HepG2 (cell line): Measurements from ENCODE around the gene KLF13. TPM values are rescaled to one million over a fixed set of nuclear protein-coding genes. Genes with fewer than 3 reads are reported as not detected.
A peak's percentile ranks its signal among the peaks of the same experiment; 100 is the strongest.

Experiments used
- AHDC1 ChIP-seq: sonication (generic); formaldehyde crosslinking; IDR thresholded peaks from 2 replicates; pipeline ENCODE4 v1.5.1; 2020; ENCODE audit warnings: mild to moderate bottlenecking, missing genetic modification reagents, borderline replicate concordance
- DRAP1 ChIP-seq: IDR thresholded peaks from 2 replicates; pipeline ENCODE4 v1.6.1; 2016; ENCODE audit warnings: missing genetic modification reagents, missing compliant biosample characterization
- FOXO4 ChIP-seq: sonication (generic); formaldehyde crosslinking; conservative IDR thresholded peaks from 2 replicates; pipeline ENCODE4 v1.8.1; 2023; ENCODE audit warnings: missing genetic modification reagents
- HDAC1 ChIP-seq: sonication (generic); formaldehyde crosslinking; IDR thresholded peaks from 2 replicates; pipeline ENCODE4 v1.5.1; 2020; ENCODE audit warnings: mild to moderate bottlenecking, missing genetic modification reagents
- KAT7 ChIP-seq: IDR thresholded peaks from 2 replicates; pipeline ENCODE4 v1.6.1; 2018; ENCODE audit warnings: borderline replicate concordance, missing compliant biosample characterization
- MATR3 ChIP-seq: sonication (generic); formaldehyde crosslinking; IDR thresholded peaks from 2 replicates; pipeline ENCODE4 v1.4.0; 2020; ENCODE audit warnings: missing genetic modification reagents
- TFAP4 ChIP-seq: sonication (generic); IDR thresholded peaks from 2 replicates; pipeline ENCODE4 v1.6.1; 2016; ENCODE audit warnings: low read depth, borderline replicate concordance
- ZBTB14 ChIP-seq: sonication (generic); formaldehyde crosslinking; IDR thresholded peaks from 2 replicates; pipeline ENCODE4 v1.4.0; 2020; ENCODE audit warnings: missing genetic modification reagents
- ZNF24 ChIP-seq: fragments of 450-650 bp; IDR thresholded peaks from 2 replicates; pipeline ENCODE4 v1.6.1; 2017; ENCODE audit warnings: antibody characterized with exemption, mild to moderate bottlenecking
- ZNF326 ChIP-seq: sonication (generic); formaldehyde crosslinking; IDR thresholded peaks from 2 replicates; pipeline ENCODE4 v1.4.0; 2020; ENCODE audit warnings: missing genetic modification reagents, borderline replicate concordance
- ZNF446 ChIP-seq: sonication (generic); formaldehyde crosslinking; IDR thresholded peaks from 2 replicates; pipeline ENCODE4 v1.5.0; 2020; ENCODE audit warnings: mild to moderate bottlenecking, missing genetic modification reagents
- ZNF530 ChIP-seq: sonication (generic); formaldehyde crosslinking; IDR thresholded peaks from 2 replicates; pipeline ENCODE4 v1.5.0; 2020; ENCODE audit warnings: low read depth, mild to moderate bottlenecking, missing genetic modification reagents
- ZNF563 ChIP-seq: sonication (generic); formaldehyde crosslinking; IDR thresholded peaks from 2 replicates; pipeline ENCODE4 v1.8.0; 2022; ENCODE audit warnings: mild to moderate bottlenecking, moderate library complexity, missing genetic modification reagents
- ZNF644 ChIP-seq: IDR thresholded peaks from 2 replicates; pipeline ENCODE4 v1.6.1; 2016; ENCODE audit warnings: low read depth
- ZNF724P ChIP-seq: sonication (generic); formaldehyde crosslinking; IDR thresholded peaks from 2 replicates; pipeline ENCODE4 v1.8.0; 2022; ENCODE audit warnings: missing genetic modification reagents, borderline replicate concordance
- ZNF781 ChIP-seq: sonication (generic); formaldehyde crosslinking; IDR thresholded peaks from 2 replicates; pipeline ENCODE4 v1.5.1; 2020; ENCODE audit warnings: borderline replicate concordance, mild to moderate bottlenecking, missing genetic modification reagents; ENCODE audit errors: not compliant biosample characterization
- ZNF792 ChIP-seq: IDR thresholded peaks from 2 replicates; pipeline ENCODE4 v1.6.1; 2016
- ZUFSP ChIP-seq: sonication (generic); formaldehyde crosslinking; IDR thresholded peaks from 2 replicates; pipeline ENCODE4 v1.9.0; 2021; ENCODE audit warnings: missing genetic modification reagents, mild to moderate bottlenecking, borderline replicate concordance
- polyA plus RNA-seq, 8 experiments: library from polyadenylated mRNA; depleted of rRNA in 3 of 8; stranded (reverse) in 7 of 8; unstranded in 1 of 8; fragments of >200 nt; fragmentation: Illumina TruSeq in 4 of 8; extraction: Trizol in 4 of 8; gene quantifications; 2 replicates each; pipeline versions ENCODE4 v1.2.1 to v1.2.3, GENCODE V29; 2011 to 2016; ENCODE audit warnings: low read depth in 4 of 8, missing spikeins in 1 of 8, mixed read lengths in 1 of 8; ENCODE audit not compliant: insufficient read depth in 1 of 8
- total RNA-seq, 5 experiments: library from RNA; depleted of rRNA; stranded (reverse); fragments of >200 nt; fragmentation: Illumina TruSeq; extraction: Trizol; gene quantifications; 2 replicates each; pipeline ENCODE4 v1.2.3, GENCODE V29; 2016; ENCODE audit warnings: low read depth in 1 of 5

KLF13 gene
- total and polyA plus RNA-seq, 2 of the 13 experiments (the other 11 are each of a cell fraction or from before 2014, with no cell fraction given): 16.8 to 25.1 TPM

- no peak for TF ChIP-seq ZNF446 (CRISPR knock-in tag)
- no peak for TF ChIP-seq ZNF724P (CRISPR knock-in tag)
- TF ChIP-seq ZUFSP: no peak
- no peak for TF ChIP-seq ZNF326 (CRISPR knock-in tag)
- TF ChIP-seq ZNF563 (CRISPR knock-in tag): no peak
- TF ChIP-seq HDAC1: no peak
- TF ChIP-seq AHDC1: no peak
- no peak for TF ChIP-seq DRAP1 (CRISPR knock-in tag)
- peak; percentile 27; the same call in 1 of the 2 replicates for TF ChIP-seq ZBTB14 (CRISPR knock-in tag)
- no peak for TF ChIP-seq KAT7 (CRISPR knock-in tag)
- TF ChIP-seq ZNF24: no peak
- TF ChIP-seq ZNF644: no peak
- no peak for TF ChIP-seq MATR3 (CRISPR knock-in tag)
- no peak for TF ChIP-seq ZNF781 (CRISPR knock-in tag)
- TF ChIP-seq FOXO4 (CRISPR knock-in tag): no peak
- TF ChIP-seq TFAP4: no peak
- no peak for TF ChIP-seq ZNF792 (CRISPR knock-in tag)
- no peak for TF ChIP-seq ZNF530 (CRISPR knock-in tag)
Measured at GRCh38 chr15:31303726-31304648, 22.6 kb upstream of the KLF13 start (continued).
